NAMALWA (cell line): ENCODE results near the gene MRPS18A.
"Not testable (repeated sequence)": the region's sequence is repeated elsewhere in the genome, so short reads cannot be mapped to it uniquely, and the experiment has no call there.

Source experiments
- DNase-seq: peaks from one replicate; pipeline ENCODE4 v3.0.0-alpha.2; 2015; ENCODE audit warnings: low spot score

The MRPS18A gene

GRCh38 chr6:43670623-43670986 is 17.0 kb downstream of the MRPS18A start:
- DNase-seq = no peak

DNA sequence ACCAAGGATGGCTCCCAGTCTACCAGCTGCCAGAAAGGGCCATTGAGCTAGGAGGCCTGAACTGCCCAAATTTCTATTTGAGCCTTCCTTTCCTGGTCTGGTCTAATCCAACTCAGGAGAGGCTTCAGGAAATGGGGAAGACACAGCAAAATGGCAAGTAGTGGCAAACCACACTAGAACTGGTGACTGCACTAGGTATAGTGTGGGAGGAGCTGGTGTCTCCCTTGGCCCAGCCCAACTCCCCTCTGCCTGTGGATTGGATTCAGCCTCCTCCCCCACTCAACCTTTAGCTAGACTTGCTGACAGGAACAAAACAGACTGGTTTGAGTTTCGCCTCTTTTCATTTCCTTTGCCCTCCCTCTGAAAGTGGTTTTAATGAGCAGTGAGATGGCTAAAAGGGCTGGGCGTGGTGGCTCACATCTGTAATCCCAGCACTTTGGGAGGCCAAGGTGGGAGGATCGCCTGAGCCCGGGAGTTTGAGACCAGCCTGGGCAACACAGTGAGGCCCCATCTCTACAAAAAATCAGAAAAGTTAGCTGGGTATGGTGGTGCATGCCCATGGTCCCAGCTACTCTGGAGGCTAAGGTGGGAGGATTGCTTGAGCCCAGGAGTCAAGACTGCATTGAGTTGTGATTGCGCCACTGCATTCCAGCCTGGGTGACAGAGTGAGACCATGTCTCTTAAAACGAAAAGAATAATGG is 17.5 kb downstream of the MRPS18A start:
- DNase-seq = no peak

- DNase-seq = no peak
Measured at GRCh38 chr6:43669050-43669921, 18.3 kb downstream of the MRPS18A start.

DNA sequence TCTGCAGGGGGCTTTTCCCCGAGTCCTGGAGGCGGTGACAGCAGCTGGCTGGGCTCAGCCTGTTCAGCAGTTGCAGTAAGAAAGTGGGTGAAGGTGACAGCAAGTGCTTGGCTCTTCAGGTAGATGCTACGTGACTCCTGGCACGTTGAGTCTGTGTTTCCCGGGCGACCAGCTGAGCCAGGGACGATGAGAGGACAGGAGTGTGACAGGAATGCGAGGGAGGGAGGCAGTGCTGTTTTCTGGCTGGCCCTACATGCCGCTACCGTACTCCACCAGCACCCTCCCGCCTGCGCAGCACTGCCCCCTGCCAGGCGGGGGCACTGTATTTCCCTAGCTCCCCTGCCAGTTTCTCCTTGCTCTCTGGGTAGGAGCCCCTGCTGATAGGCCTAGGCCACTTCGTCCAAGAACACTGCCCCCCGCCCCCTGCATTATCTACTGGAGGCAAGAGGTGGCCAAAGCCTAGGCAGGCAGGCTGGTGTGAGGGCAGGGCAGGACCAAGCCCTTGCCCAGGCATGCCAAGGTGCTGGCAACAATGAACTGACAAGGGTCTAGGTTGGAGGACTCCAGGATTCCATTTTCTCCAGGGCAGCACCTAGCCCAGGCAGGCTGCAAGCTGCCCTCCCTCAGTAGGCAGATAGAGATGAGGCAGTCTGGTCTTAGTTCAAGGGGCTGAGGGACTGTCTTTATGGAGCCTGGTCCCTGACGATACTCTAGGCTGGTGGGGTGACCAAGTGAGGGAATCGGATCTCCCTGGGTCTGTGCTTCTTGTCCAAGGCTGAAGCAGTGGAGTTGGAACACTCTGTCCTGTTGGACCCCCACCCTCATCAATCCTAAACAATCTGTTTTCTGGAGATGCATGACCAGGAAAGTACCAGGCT is 19.2 kb downstream of the MRPS18A start:
- peak; percentile 77 for DNase-seq

GRCh38 chr6:43667245-43668150 is 20.1 kb downstream of the MRPS18A start:
- DNase-seq = peak; percentile 84

- no peak for DNase-seq
Measured at GRCh38 chr6:43666196-43666920, 21.2 kb downstream of the MRPS18A start.

DNA sequence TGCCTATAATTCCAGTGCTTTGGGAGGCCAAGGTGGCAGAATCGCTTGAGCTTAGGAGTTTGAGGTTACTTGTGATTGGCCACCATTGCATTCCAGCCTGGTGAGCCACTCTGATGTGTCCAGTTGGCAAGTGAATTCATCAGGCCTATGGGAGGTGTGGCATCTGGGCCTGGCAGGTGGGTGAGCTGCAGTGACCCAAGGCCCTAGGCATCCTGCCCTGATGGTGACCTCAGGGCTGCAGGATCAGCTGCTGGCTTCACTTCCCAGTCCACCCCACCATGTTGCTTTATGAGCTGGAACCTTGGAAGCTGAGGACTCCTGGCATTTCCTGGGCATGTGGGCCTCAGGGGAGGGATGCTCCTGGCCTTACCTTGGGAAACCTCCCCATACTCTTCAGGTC is 22.2 kb downstream of the MRPS18A start:
- DNase-seq = no peak

GRCh38 chr6:43662948-43663347 is 24.6 kb downstream of the MRPS18A start:
- DNase-seq = not testable (repeated sequence)

- DNase-seq = no peak
Measured at GRCh38 chr6:43658161-43658560, 29.4 kb downstream of the MRPS18A start.

DNA sequence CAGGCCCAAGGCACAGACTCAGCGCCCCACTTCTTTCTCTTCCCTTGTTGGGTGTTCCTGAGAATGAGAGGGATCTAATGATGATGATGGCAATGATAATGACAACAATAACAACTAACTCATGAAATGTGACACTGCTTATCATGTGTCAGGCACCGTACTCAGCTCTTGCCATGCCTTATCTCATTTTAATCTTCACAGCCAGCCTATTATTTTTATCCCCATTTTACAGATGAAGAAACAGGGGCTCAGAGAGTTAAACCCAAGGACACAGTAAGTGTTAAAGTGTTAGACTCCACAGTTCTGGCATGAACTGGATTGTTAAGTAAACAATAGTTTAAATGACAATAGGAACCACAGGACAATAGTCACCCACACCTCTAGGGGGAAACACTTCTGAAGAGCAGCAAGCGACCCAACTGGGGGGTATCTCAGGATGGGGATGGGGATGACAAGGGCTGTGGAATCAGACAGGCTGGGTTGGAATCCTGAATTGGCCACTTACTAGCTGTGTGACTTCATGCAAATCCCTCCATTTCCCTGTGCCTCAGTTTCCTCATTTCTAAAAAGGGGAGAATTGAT is 30.3 kb downstream of the MRPS18A start:
- no peak for DNase-seq

DNA sequence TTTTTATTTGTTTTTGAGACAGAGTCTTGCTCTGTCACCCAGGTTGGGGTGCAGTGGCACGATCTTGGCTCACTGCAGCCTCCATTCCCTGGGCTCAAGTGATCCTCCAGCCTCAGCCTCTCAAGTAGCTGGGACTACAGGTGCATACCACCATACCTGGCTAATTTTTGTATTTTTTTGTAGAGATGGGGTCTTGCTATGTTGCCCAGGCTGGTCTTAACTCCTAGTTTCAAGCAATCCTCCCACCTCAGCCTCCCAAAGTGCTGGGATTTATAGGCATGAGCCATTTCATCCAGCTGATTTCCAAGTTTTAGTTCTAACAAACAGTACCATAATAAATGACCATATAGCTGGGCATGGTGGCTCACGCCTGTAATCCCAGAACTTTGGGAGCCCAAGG is 34.8 kb downstream of the MRPS18A start:
- DNase-seq = not testable (repeated sequence)

- DNase-seq = peak; percentile 1
Measured at GRCh38 chr6:43648248-43648647, 39.3 kb downstream of the MRPS18A start.

DNA sequence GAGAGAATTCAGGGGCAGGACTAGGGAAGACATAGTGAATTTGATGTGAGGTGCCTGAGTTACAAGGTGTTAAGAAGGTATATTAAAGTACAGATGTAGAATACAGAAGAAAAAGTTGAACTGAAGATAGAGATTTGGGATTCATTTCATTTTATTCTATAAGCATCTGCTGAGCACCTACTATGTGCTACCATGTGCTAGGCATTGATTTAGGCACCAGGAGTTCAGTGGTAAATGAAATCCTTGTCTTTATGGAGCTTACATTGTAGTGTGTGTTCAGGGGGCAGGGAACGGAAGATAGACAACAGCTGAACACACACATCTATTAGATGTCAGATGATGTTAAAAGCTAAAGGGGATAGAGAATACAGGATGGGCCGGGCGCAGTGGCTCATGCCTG is 40.0 kb downstream of the MRPS18A start:
- DNase-seq = no peak

GRCh38 chr6:43645613-43645964 is 42.0 kb downstream of the MRPS18A start:
- no peak for DNase-seq

DNA sequence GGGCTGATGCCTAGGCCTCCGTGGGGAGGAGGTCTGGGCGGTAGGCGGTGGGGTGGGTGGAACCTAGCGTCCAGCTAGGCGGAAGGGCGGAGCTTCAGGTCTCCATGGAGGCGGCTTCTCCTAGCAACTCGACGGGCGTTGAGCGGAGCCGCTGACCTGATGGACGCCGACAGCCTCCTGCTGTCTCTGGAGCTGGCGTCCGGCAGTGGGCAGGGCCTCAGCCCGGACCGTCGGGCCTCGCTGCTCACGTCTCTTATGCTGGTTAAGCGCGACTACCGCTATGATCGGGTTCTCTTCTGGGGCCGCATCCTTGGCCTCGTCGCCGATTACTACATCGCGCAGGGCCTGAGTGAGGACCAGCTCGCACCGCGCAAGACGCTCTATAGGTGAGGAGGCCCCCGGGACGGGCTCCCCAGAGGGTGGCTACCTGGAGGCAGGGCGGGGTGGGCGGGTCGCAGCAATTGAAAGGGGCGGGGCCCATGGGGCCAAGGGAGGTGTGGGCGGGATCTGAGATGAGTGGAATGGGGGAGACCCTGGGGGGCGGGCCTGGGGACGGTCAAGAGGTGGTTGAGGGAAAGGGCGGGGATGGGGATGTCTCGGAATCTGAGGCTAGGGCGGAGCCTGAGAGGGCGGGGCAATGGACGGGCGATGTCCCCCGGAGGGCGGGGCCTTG is 42.5 kb downstream of the MRPS18A start, which contains the start of gene RSPH9:
Gene RSPH9 (plus strand): TSS at position 97 of the 673 bp plus-strand sequence. CDS start 63 bp downstream, at position 160.
- DNase-seq = no peak

DNA sequence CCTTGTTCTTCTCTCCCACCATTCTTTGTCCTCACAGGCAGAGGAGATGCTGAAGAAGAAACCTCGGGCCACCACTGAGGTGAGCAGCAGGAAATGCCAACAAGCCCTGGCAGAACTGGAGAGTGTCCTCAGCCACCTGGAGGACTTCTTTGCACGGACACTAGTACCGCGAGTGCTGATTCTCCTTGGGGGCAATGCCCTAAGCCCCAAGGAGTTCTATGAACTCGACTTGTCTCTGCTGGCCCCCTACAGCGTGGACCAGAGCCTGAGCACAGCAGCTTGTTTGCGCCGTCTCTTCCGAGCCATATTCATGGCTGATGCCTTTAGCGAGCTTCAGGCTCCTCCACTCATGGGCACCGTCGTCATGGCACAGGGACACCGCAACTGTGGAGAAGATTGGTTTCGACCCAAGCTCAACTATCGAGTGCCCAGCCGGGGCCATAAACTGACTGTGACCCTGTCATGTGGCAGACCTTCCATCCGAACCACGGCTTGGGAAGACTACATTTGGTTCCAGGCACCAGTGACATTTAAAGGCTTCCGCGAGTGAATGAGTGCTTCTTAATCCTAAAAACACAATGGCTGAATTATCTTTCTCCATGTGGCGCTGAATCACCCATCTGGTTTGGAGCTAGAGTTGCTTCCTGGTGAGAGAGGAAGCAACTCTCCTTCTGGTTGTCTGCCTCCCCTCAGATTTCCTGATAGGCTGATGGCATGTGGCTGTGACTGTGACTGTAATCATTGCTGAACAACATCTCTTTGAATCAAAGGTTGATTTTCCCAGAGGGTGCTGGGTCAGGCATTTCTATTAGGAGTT is 47.4 kb downstream of the MRPS18A start:
- no peak for DNase-seq

GRCh38 chr6:43636308-43636659 is 51.3 kb downstream of the MRPS18A start:
- DNase-seq = peak; percentile 40

DNA sequence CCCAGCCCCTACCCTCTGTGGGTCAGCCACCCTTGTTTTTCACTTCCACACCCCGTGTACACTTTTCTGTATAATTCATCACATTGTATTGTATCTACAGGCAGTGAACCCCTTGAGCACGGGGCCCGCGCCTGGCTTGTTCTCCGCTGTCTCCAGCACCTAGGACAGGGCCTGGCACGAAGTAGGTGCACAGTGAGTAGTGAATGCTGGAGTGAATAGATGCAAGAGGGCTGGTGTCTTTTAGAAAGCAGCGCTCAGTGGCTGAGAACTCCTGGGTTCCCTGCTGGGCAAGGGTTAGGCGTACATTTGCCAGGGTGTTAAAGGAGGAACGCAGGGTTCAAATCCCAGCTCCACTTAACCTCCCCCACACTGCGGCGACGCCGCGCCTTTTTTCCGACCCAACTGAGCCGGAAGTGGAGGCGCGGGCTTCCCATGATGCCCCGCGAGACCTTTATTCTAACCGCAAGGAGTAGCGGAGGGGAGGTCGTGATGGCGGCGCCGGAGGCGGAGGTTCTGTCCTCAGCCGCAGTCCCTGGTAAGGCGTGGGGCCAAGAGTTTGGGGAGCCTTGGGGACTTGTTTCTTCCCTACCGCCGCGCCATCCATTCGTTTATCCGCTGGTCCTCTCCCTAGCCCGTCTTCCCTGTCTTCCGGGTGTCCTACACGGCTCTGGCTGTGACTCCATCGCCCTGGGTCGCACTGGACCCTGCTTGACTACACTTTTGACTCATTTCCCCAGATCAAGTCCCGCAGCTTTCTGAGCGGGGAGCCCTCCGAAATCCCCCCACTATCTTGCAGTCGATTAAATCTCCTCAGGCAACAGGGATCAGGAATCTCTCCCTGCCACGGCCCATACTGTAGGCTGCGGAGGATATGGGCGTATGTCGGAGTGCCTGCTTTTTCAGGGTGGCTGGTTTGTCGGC is 51.9 kb downstream of the MRPS18A start, which contains the start of gene MAD2L1BP:
Gene MAD2L1BP (plus strand): TSS at position 454 of the 921 bp plus-strand sequence. CDS start 36 bp downstream, at position 490.
- peak; percentile 88 for DNase-seq
